Stimulated activated naive CD8-positive, alpha-beta T cell treated with anti-CD3 and anti-CD28 coated beads, Interleukin-15, Interleukin-2, amounts not matched to agents 100 ng/mL and 50 ng/mL, for 24 hours (primary cell): ENCODE results near the gene RTEL1.
"Not testable (repeated sequence)": the region's sequence is repeated elsewhere in the genome, so short reads cannot be mapped to it uniquely, and the experiment has no call there.

Experiments
- H3K27ac Mint-ChIP-seq: one replicate; pipeline ENCODE4 v1.8.0; 2021; ENCODE audit warnings: mild to moderate bottlenecking, mixed read lengths
- H3K27me3 Mint-ChIP-seq: one replicate; pipeline ENCODE4 v1.8.0; 2021; ENCODE audit warnings: mixed read lengths
- H3K36me3 Mint-ChIP-seq: one replicate; pipeline ENCODE4 v1.8.0; 2021; ENCODE audit warnings: low read depth, mixed read lengths
- H3K4me1 Mint-ChIP-seq: one replicate; pipeline ENCODE4 v1.8.0; 2021; ENCODE audit warnings: low read depth, mixed read lengths
- H3K4me3 Mint-ChIP-seq: one replicate; pipeline ENCODE4 v1.8.0; 2021; ENCODE audit warnings: mild to moderate bottlenecking, mixed read lengths
- H3K9me3 Mint-ChIP-seq: one replicate; pipeline ENCODE4 v1.8.0; 2021; ENCODE audit warnings: mixed read lengths

Gene RTEL1

DNA sequence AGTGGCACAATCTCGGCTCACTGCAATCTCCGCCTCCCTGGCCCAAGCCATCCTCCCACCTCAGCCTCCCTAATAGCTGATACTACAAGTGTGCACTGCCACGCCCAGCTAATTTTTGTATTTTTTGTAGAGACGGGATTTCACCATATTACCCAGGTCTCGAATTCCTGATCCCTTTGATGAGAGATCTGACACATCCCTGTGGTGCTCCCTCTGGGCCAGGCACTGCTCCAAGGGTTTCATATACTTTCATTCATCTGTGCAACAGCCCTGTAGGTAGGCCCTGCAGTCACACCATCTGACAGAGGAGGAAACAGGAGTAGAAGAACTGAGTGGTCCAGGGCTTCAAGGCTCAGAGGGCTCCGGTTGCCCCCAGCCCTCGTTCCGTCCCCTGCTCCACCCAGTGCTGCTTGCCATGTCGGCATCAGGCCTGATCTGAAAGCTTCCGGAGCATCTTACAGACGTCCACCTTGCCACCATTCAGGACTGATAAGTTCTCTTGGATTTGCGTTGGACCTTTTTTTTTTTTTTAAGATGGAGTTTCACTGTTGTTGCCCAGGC is 53.1 kb downstream of the RTEL1 start:
- Mint-ChIP-seq H3K27ac (peak overlapping the region; percentile 48), H3K4me3 (no peak overlapping the region), H3K27me3 (no peaks in the 10 kb centered on the region), H3K4me1 (peaks cover 60% of the 10 kb centered on the region), H3K36me3 (peaks cover 68% of the 10 kb centered on the region), H3K9me3 (no peaks in the 10 kb centered on the region)

DNA sequence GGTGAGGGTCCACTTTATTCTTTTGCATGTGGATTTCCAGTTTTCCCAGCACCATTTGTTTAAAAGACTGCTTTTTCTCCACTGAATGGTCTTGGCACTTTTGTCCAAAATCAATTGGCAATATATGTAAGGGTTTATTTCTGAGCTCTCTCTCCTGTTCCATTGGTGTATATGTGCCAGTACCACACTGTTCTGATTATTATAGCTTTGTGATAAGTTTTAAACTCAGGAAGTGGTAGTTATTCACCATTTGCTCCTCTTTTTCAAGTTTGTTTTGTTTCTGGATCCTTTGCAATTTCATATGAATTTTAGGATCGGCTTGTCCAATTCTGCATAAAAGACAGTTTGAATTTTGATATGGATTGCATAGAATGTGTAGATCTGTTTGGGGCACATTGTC is 54.1 kb downstream of the RTEL1 start:
- Mint-ChIP-seq H3K36me3 (peaks cover 66% of the 10 kb centered on the region), H3K27me3 (no peaks in the 10 kb centered on the region), H3K27ac (no peak overlapping the region), H3K9me3 (no peaks in the 10 kb centered on the region), H3K4me1 (peaks cover 53% of the 10 kb centered on the region), H3K4me3 (no peak overlapping the region)

DNA sequence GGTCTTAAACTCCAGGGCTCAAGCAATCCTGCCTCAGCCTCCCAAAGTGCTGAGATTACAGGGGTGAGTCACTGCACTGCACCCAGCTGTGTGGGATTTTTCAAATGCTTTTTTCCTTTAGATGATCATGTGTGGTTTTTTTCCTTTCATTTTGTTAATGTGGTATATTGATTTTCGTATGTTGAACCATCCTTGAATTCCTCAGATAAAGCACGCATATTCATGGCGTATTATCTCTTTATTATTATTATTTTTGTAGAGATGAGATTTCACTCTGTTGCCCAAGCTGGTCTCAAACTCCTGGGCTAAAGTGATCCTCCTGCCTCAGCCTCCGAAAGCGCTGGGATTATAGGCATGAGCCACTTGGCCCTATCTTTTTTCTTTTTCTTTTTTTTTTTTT is 56.7 kb downstream of the RTEL1 start:
- Mint-ChIP-seq H3K27me3 (no peaks in the 10 kb centered on the region), H3K36me3 (peaks cover 78% of the 10 kb centered on the region), H3K9me3 (peaks cover 6% of the 10 kb centered on the region), H3K4me3 (no peak overlapping the region), H3K27ac (no peak overlapping the region), H3K4me1 (peaks cover 42% of the 10 kb centered on the region)

DNA sequence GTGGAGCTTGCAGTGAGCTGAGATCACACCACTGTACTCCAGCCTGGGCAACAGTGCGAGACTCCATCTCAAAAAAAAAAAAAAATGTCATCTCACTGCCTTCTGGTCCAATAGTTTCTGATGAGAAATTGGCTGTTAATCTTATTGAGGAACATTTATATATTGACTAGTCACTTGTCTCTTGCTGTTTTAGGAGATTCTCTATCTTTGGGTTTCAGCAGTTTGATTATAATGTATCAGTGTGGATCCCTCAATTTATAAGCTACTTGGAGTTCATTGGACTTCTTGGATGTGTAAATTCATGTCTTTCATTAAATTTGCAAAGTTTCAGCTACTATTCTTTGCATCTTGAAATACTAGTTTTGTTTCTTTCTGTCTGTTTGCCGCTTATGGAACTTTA is 60.9 kb downstream of the RTEL1 start:
- Mint-ChIP-seq H3K36me3 (peaks cover 66% of the 10 kb centered on the region), H3K4me1 (peaks cover 23% of the 10 kb centered on the region), H3K27ac (no peak overlapping the region), H3K4me3 (no peak overlapping the region), H3K9me3 (peaks cover 6% of the 10 kb centered on the region), H3K27me3 (no peaks in the 10 kb centered on the region)

DNA sequence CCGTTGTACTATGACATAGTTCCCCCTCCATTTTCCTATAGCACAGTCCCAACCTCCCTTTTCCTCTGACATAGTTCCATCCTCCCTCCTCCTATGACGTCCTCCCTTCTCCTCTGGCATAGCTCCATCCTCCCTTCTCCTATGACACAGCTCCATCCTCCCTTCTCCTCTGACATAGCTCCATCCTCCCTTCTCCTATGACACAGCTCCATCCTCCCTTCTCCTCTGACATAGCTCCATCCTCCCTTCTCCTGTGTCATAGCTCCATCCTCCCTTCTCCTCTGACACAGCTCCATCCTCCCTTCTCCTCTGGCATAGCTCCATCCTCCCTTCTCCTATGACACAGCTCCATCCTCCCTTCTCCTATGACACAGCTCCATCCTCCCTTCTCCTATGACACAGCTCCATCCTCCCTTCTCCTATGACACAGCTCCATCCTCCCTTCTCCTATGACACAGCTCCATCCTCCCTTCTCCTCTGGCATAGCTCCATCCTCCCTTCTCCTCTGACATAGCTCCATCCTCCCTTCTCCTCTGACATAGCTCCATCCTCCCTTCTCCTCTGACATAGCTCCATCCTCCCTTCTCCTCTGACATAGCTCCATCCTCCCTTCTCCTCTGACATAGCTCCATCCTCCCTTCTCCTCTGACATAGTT is 65.0 kb downstream of the RTEL1 start:
- not testable (repeated sequence) for H3K4me1 Mint-ChIP-seq, H3K27ac Mint-ChIP-seq, H3K27me3 Mint-ChIP-seq, H3K4me3 Mint-ChIP-seq
- H3K36me3 Mint-ChIP-seq: peaks cover 62% of the 10 kb centered on the region
- H3K9me3 Mint-ChIP-seq: peaks cover 11% of the 10 kb centered on the region

DNA sequence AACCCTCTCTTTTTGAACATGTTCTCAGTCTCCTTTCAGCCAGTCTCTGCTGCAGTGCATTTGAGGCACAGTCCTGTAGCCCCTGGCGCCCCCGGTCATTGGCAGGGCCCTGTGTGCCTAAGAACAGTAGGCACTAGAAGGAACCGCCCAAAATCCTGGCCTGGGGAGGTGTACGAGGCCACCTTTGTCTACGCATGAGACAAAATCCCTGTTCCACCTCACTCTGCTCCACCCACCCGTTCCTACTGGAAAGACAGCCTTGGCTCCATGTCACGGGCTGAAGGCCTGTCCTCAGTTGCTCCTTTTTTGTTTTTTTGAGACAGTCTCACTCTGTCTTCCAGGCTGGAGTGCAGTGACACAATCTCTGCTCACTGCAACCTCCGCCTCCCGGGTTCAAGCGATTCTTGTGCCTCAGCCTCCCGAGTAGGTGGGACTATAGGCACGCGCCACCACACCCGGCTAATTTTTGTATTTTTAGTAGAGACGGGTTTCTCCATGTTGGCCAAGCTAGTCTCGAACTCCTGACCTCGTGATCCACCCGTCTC is 72.1 kb downstream of the RTEL1 start:
- H3K4me3 Mint-ChIP-seq, H3K4me1 Mint-ChIP-seq, H3K27me3 Mint-ChIP-seq, H3K27ac Mint-ChIP-seq, H3K9me3 Mint-ChIP-seq: not testable (repeated sequence)
- H3K36me3 Mint-ChIP-seq: peaks cover 32% of the 10 kb centered on the region

DNA sequence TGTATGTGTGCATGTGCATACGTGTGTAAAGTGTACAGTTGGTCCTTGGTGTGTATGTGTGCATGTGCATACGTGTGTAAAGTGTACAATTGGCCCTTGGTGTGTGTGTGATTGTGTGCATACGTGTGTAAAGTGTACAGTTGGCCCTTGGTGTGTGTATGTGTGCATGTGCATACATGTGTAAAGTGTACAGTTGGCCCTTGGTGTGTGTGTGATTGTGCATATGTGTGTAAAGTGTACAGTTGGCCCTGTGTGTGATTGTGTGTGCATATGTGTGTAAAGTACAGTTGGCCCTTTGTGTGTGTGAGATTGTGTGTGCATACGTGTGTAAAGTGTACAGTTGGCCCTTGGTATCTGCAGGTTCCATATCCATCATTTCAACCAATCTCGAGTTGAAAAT is 73.3 kb downstream of the RTEL1 start:
- H3K27me3 Mint-ChIP-seq: no peaks in the 10 kb centered on the region
- no peak overlapping the region for H3K27ac Mint-ChIP-seq
- no peaks in the 10 kb centered on the region for H3K9me3 Mint-ChIP-seq
- no peak overlapping the region for H3K4me3 Mint-ChIP-seq
- H3K36me3 Mint-ChIP-seq: peaks cover 26% of the 10 kb centered on the region
- peaks cover 16% of the 10 kb centered on the region for H3K4me1 Mint-ChIP-seq

DNA sequence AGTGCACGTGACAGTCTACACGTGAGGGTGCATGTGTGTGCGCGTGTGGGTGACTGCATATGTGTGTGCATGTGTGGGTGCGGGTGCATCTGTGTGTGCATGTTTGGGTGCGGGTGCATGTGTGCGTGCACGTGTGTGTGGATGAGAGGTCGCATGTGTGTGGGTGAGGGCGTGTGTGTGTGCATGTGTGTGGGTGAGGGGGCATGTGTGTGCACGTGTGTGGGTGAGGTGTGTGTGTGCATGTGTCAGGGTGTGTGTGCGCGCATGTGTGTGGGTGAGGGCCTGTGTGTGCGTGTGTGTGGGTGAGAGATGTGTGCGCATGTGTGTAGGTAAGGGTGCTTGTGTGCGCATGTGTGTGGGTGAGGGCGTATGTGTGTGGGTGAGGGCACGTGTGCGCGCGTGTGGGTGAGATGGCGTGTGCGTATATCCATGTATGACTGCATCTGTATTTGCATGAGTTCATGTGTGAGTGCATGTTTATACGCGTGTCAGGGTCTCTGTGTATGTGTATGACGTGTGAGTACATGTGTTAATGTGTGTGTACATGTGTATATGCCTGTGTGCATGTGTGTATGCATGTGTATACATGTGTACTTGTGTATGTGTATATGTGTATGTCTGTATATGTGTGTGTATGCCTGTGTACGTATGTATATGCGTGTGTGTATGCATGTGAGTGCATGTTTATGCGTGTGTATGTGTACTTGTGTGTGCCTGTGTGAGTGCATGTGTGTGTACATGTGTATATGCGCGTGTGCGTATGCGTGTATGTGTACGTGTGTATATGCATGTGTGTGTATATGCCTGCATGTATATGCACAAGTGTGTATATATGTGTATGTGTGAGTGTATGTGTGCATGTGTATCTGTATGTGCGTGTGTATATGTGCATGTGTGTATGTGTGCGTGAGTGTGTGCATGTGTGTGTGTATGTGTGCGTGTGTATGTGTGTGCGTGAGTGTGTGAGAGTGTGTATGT is 74.3 kb downstream of the RTEL1 start:
- H3K27ac Mint-ChIP-seq: no peak overlapping the region
- H3K36me3 Mint-ChIP-seq: peaks cover 21% of the 10 kb centered on the region
- no peaks in the 10 kb centered on the region for H3K9me3 Mint-ChIP-seq

DNA sequence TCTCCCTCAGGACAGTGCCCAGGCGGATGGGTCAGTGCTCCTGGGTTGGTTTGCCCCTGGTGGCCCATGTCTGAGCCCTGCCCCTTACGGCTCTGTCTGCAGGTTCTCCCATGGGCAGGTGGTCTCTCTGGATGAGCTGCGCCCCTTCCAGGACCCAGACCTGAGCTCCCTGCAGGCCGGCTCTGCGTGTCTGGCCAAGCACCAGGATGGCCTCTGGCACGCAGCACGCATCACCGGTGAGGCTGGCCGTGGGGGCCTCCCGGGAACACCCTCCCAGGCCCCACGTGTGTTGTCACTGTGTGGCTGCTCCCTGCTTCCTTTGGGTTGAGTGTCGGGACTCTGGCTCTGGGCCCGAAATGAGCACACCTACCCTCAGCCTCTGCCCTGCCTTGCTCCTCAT is 75.0 kb downstream of the RTEL1 start:
- Mint-ChIP-seq H3K9me3 (no peaks in the 10 kb centered on the region), H3K4me1 (peaks cover 25% of the 10 kb centered on the region), H3K4me3 (no peak overlapping the region), H3K27me3 (no peaks in the 10 kb centered on the region), H3K27ac (no peak overlapping the region), H3K36me3 (peaks cover 16% of the 10 kb centered on the region)

More for the DNA sequence above, 74.3 kb downstream of the RTEL1 start:
- Mint-ChIP-seq H3K4me3 (no peak overlapping the region), H3K27me3 (no peaks in the 10 kb centered on the region), H3K4me1 (peaks cover 25% of the 10 kb centered on the region)

DNA sequence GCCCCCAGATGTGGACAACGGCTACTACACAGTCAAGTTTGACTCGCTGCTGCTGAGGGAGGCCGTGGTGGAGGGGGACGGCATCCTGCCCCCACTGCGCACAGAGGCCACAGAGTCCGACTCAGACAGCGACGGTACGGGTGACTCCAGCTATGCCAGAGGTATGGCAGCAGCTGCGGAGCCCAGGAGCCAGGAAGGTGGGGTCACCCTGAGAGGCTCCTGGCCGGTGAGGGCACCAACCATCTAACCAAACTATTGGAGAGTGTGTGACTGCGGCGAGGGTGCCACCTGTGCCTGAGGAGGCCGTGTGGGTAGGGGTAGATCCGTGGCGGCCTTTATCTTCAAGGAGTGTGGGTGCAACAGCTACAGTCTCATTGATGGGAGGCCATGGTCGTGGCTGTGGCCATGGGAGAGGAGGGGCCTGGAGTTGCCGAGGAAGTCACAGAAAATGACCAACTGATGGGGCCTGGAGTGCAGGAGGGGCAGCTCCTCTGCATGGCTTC is 75.5 kb downstream of the RTEL1 start:
- Mint-ChIP-seq H3K9me3 (no peaks in the 10 kb centered on the region), H3K27me3 (no peaks in the 10 kb centered on the region), H3K27ac (no peak overlapping the region), H3K36me3 (peaks cover 11% of the 10 kb centered on the region), H3K4me3 (no peak overlapping the region), H3K4me1 (peaks cover 25% of the 10 kb centered on the region)

DNA sequence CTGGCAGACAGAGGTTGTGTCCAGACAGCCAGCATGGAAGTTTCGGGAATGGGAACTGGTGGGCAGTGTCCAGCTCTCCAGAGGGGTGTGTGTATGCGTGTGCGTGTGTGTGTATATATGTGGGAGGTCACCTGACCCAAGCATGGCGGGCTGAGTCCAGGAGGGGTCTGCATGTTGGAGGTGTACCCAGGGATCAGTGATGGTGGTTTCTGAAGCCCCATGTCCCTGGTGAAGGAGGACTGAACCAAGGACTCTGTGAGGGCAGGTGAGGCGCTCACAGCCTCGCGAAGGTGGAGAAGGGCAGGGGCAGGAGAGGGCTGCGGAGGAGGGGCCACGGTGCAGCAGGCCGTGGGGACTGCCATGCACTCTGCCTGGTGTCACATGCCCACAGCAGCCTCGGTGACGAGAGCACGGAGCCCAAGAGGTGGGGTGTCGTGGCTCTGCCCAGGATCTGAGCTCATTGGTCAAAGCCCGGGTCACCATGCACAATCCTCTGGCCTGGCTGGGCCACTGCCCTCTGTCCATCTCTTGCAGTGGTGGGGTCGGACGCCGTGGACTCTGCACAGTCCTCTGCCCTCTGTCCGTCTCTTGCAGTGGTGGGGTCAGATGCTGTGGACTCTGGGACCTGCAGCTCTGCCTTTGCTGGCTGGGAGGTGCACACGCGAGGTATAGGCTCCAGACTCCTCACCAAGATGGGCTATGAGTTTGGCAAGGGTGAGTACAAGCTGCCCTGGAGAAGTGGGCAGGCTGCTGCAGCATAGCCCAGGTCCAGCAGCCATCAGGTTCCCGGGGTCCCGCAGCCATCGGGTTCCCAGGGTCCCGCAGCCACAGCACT is 76.2 kb downstream of the RTEL1 start:
- H3K27ac Mint-ChIP-seq: no peak overlapping the region
- no peak overlapping the region for H3K4me3 Mint-ChIP-seq
- no peaks in the 10 kb centered on the region for H3K9me3 Mint-ChIP-seq
- peaks cover 25% of the 10 kb centered on the region for H3K4me1 Mint-ChIP-seq
- no peaks in the 10 kb centered on the region for H3K27me3 Mint-ChIP-seq
- peaks cover 8% of the 10 kb centered on the region for H3K36me3 Mint-ChIP-seq

DNA sequence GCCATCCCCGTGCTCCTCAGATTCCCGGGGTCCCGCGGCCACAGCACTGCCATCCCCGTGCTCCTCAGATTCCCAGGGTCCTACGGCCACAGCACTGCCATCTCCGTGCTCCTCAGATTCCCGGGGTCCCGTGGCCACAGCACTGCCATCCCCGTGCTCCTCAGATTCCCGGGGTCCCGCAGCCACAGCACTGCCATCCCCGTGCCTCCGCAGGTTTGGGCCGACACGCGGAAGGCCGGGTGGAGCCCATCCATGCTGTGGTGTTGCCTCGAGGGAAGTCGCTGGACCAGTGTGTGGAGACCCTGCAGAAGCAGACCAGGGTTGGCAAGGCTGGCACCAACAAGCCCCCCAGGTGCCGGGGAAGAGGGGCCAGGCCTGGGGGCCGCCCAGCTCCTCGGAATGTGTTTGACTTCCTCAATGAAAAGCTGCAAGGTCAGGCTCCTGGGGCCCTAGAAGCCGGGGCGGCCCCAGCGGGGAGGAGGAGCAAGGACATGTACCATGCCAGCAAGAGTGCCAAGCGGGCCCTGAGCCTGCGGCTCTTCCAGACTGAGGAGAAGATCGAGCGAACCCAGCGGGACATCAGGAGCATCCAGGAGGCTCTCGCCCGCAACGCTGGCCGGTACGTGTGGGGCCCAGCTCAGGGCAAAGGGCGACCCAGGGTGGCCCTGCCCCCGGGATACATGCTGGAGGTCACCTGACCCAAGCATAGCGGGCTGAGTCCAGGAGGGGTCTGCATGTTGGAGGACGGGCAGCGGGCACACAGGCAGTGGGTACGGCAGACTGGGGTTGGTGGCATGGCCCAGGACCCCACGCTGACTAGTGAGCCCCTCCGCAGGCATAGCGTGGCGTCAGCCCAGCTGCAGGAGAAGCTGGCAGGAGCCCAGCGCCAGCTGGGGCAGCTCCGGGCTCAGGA is 77.1 kb downstream of the RTEL1 start:
- Mint-ChIP-seq H3K4me3 (no peak overlapping the region), H3K27me3 (no peaks in the 10 kb centered on the region), H3K27ac (no peak overlapping the region)

DNA sequence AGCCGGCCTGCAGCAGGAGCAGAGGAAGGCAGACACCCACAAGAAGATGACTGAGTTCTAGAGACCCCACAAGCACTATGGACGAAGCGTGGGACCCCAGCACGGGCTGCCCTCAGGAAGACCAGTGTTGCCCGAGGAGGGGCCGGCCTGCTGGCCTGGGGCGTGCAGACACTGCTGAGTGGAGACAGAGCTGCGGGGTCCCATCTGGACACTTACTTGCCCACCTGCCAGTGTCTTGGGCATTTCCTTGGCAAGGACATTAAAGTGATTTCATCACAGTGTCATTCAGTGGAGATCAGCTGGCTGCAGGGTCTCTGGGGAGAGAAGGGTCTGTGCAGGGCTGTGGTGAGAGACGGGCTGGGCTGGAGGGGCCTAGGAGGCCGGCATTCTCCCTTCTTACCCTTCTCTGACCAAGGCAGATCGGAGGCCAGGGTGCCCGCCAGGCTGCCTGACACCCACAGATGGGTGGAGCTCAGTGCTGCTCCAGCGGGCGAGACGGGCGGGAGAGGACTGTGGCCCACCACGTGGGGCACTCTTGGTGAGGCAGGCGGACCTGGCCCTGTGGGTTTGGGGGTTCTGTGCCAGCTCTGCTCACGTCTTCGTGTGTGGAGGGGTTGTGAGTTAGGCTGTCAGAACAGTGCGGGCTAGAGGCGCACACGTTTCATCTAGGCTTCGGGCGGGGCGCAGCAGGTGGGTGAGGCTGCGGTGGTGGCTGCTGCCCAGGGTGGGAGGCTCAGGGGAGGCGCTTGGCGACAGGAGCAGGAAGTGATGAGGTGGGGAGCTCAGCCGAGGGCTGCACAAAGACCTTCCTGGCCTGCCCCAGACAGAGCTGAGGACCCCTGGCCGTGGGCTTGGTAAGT is 78.0 kb downstream of the RTEL1 start, which contains the start of gene LIME1:
Gene LIME1 (plus strand): TSS at position 806 of the 860 bp plus-strand sequence. CDS start 886 bp downstream, outside the sequence.
- no peak within 1 kb of the TSS for H3K27ac Mint-ChIP-seq
- peak within 1 kb of the TSS; percentile 63 for H3K4me3 Mint-ChIP-seq

More for the DNA sequence above, 77.1 kb downstream of the RTEL1 start:
- peaks cover 4% of the 10 kb centered on the region for H3K36me3 Mint-ChIP-seq
- no peaks in the 10 kb centered on the region for H3K9me3 Mint-ChIP-seq
- peaks cover 25% of the 10 kb centered on the region for H3K4me1 Mint-ChIP-seq

More for the DNA sequence above, 78.0 kb downstream of the RTEL1 start, which contains the start of gene LIME1:
- H3K9me3 Mint-ChIP-seq: no peaks in the 10 kb centered on the region
- H3K36me3 Mint-ChIP-seq: peaks cover 4% of the 10 kb centered on the region
- no peaks in the 10 kb centered on the region for H3K27me3 Mint-ChIP-seq
- H3K4me1 Mint-ChIP-seq: peaks cover 25% of the 10 kb centered on the region
